Testis (tissue), 2 donors: ENCODE results near the gene WFIKKN1.

ENCODE experiments used
- POLR2A ChIP-seq: fragments of 450-650 bp; IDR thresholded peaks from one replicate; pipeline ENCODE4 v1.6.1; 2017; ENCODE audit warnings: antibody characterized with exemption, mild to moderate bottlenecking, moderate library complexity
- TF ChIP-seq, protein P1 (sequence below), 3 experiments: fragments of 450-650 bp in 2 of 3; fragments of 200-600 bp in 1 of 3; sonication (generic) in 1 of 3; IDR thresholded peaks; one replicate each; pipeline ENCODE4 v1.5.1; 2016 to 2019; ENCODE audit warnings: antibody characterized with exemption in 3 of 3, mild to moderate bottlenecking in 2 of 3, moderate library complexity in 1 of 3

- TF ChIP-seq, protein P1, sequence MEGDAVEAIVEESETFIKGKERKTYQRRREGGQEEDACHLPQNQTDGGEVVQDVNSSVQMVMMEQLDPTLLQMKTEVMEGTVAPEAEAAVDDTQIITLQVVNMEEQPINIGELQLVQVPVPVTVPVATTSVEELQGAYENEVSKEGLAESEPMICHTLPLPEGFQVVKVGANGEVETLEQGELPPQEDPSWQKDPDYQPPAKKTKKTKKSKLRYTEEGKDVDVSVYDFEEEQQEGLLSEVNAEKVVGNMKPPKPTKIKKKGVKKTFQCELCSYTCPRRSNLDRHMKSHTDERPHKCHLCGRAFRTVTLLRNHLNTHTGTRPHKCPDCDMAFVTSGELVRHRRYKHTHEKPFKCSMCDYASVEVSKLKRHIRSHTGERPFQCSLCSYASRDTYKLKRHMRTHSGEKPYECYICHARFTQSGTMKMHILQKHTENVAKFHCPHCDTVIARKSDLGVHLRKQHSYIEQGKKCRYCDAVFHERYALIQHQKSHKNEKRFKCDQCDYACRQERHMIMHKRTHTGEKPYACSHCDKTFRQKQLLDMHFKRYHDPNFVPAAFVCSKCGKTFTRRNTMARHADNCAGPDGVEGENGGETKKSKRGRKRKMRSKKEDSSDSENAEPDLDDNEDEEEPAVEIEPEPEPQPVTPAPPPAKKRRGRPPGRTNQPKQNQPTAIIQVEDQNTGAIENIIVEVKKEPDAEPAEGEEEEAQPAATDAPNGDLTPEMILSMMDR (IDR thresholded peaks at IDR 0.05), result no peak
- TF ChIP-seq POLR2A, result no peak
Measured at GRCh38 chr16:629833-630248, 944 bp upstream of the WFIKKN1 start.
